PFSK-1 (cell line): ENCODE measurements around the gene NARS2.

Experiments used
- FOXP2 ChIP-seq: optimal IDR thresholded peaks from 2 replicates; pipeline ENCODE3; 2011; ENCODE audit warnings: borderline replicate concordance, control low read depth, inconsistent platforms; ENCODE audit not compliant: insufficient read depth; ENCODE audit errors: extremely low read length, extremely low read depth
- POLR2AphosphoS5 ChIP-seq: IDR thresholded peaks from 2 replicates; pipeline ENCODE4 v1.6.1; 2012; ENCODE audit warnings: low read depth, mild to moderate bottlenecking, control low read depth, low read length, moderate library complexity
- SIN3A ChIP-seq: IDR thresholded peaks from 2 replicates; pipeline ENCODE4 v1.6.1; 2012; ENCODE audit warnings: mild to moderate bottlenecking, low read length, moderate library complexity, borderline replicate concordance; ENCODE audit not compliant: insufficient read depth
- TAF1 ChIP-seq: IDR thresholded peaks from 2 replicates; pipeline ENCODE4 v1.6.1; 2012; ENCODE audit warnings: low read length, control low read depth, borderline replicate concordance; ENCODE audit not compliant: insufficient read depth
- TF ChIP-seq, protein P1 (sequence below), 2 experiments: IDR thresholded peaks; 2 replicates each; pipeline versions ENCODE4 v1.6.1 to v1.8.0; 2011 to 2012; ENCODE audit warnings: low read depth in 2 of 2, low read length in 2 of 2, control low read depth in 1 of 2, inconsistent platforms in 1 of 2, mild to moderate bottlenecking in 1 of 2, moderate library complexity in 1 of 2; ENCODE audit not compliant: insufficient read depth in 1 of 2

The NARS2 gene

GRCh38 chr11:78470861-78471442 is 103.7 kb downstream of the NARS2 start:
- TF ChIP-seq TAF1: no peak
- TF ChIP-seq FOXP2: no peak
- TF ChIP-seq, protein P1, sequence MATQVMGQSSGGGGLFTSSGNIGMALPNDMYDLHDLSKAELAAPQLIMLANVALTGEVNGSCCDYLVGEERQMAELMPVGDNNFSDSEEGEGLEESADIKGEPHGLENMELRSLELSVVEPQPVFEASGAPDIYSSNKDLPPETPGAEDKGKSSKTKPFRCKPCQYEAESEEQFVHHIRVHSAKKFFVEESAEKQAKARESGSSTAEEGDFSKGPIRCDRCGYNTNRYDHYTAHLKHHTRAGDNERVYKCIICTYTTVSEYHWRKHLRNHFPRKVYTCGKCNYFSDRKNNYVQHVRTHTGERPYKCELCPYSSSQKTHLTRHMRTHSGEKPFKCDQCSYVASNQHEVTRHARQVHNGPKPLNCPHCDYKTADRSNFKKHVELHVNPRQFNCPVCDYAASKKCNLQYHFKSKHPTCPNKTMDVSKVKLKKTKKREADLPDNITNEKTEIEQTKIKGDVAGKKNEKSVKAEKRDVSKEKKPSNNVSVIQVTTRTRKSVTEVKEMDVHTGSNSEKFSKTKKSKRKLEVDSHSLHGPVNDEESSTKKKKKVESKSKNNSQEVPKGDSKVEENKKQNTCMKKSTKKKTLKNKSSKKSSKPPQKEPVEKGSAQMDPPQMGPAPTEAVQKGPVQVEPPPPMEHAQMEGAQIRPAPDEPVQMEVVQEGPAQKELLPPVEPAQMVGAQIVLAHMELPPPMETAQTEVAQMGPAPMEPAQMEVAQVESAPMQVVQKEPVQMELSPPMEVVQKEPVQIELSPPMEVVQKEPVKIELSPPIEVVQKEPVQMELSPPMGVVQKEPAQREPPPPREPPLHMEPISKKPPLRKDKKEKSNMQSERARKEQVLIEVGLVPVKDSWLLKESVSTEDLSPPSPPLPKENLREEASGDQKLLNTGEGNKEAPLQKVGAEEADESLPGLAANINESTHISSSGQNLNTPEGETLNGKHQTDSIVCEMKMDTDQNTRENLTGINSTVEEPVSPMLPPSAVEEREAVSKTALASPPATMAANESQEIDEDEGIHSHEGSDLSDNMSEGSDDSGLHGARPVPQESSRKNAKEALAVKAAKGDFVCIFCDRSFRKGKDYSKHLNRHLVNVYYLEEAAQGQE (IDR thresholded peaks at IDR 0.05; ENCODE audit: insufficient read depth in 1 of 2, low read depth in 2 of 2, low read length in 2 of 2): no peak
- no peak for TF ChIP-seq POLR2AphosphoS5
- no peak for TF ChIP-seq SIN3A

GRCh38 chr11:78469896-78470295 is 104.8 kb downstream of the NARS2 start:
- TF ChIP-seq, protein P1 (IDR thresholded peaks at IDR 0.05; ENCODE audit: insufficient read depth in 1 of 2, low read depth in 2 of 2, low read length in 2 of 2): no peak
- no peak for TF ChIP-seq POLR2AphosphoS5
- TF ChIP-seq TAF1: no peak
- TF ChIP-seq FOXP2: no peak
- no peak for TF ChIP-seq SIN3A

- TF ChIP-seq, protein P1 (IDR thresholded peaks at IDR 0.05; ENCODE audit: insufficient read depth in 1 of 2, low read depth in 2 of 2, low read length in 2 of 2): no peak
- TF ChIP-seq FOXP2 (no peak), TAF1 (no peak), SIN3A (no peak), POLR2AphosphoS5 (no peak)
These were observed 106.7 kb downstream of the NARS2 start for GRCh38 chr11:78467931-78468330.

DNA sequence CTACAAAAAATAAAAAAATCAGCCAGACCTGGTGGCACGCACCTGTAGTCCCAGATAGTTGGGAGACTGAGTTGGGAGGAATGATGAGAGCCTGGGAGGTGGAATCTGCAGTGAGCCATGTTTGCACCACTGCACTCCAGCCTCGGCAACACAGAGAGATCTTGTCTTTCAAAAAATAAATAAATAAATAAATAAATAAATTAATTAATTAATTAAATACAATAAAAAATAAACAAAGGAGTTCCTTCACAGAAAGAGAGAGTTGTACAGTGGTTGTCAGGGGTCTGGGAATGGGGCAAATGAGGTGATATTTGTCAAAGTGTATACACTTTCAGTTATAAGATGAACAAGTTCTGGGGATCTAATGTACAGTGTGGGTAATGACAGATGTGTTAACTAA is 107.3 kb downstream of the NARS2 start:
- no peak for TF ChIP-seq POLR2AphosphoS5
- no peak for TF ChIP-seq SIN3A
- TF ChIP-seq, protein P1 (IDR thresholded peaks at IDR 0.05; ENCODE audit: insufficient read depth in 1 of 2, low read depth in 2 of 2, low read length in 2 of 2): no peak
- no peak for TF ChIP-seq TAF1
- TF ChIP-seq FOXP2: no peak
